Loucy (cell line): ENCODE results near the gene AURKAIP1.

Source experiments
- H2AFZ ChIP-seq: fragments of 200-600 bp; sonication (generic); 2 replicates; pipeline ENCODE4 v1.6.0; 2016; ENCODE audit warnings: antibody characterized with exemption, mild to moderate bottlenecking, low read length, moderate library complexity
- H3F3A ChIP-seq: fragments of 200-600 bp; 2 replicates; pipeline ENCODE4 v1.6.0; 2016; ENCODE audit warnings: antibody characterized with exemption, low read depth, mild to moderate bottlenecking
- H3K27me3 ChIP-seq: fragments of 200-600 bp; sonication (generic); 2 replicates; pipeline ENCODE4 v1.6.1; 2014; ENCODE audit warnings: low read length, mild to moderate bottlenecking; ENCODE audit not compliant: insufficient read depth, poor library complexity, severe bottlenecking
- H3K36me3 ChIP-seq: fragments of 200-600 bp; sonication (generic); 2 replicates; pipeline ENCODE4 v1.6.1; 2016; ENCODE audit warnings: low read length; ENCODE audit not compliant: insufficient read depth
- H3K4me1 ChIP-seq: fragments of 200-600 bp; sonication (generic); 2 replicates; pipeline ENCODE4 v1.5.1; 2014; ENCODE audit warnings: low read length, mild to moderate bottlenecking; ENCODE audit not compliant: insufficient read depth, poor library complexity, severe bottlenecking
- H3K4me2 ChIP-seq: fragments of 200-600 bp; sonication (generic); 2 replicates; pipeline ENCODE4 v1.6.0; 2014; ENCODE audit warnings: antibody characterized with exemption, low read length, low read depth, mild to moderate bottlenecking; ENCODE audit not compliant: poor library complexity, severe bottlenecking
- H3K4me3 ChIP-seq: fragments of 200-600 bp; sonication (generic); 2 replicates; pipeline ENCODE4 v1.5.1; 2014; ENCODE audit warnings: low read length, mild to moderate bottlenecking, mixed read lengths; ENCODE audit not compliant: poor library complexity, severe bottlenecking
- H3K79me2 ChIP-seq: fragments of 200-600 bp; sonication (generic); 2 replicates; pipeline ENCODE4 v1.6.1; 2014; ENCODE audit warnings: low read length; ENCODE audit not compliant: insufficient read depth
- H3K9ac ChIP-seq: fragments of 200-600 bp; sonication (generic); 2 replicates; pipeline ENCODE4 v1.6.0; 2014; ENCODE audit warnings: mild to moderate bottlenecking, low read depth, low read length, moderate library complexity; ENCODE audit not compliant: poor library complexity, severe bottlenecking
- H3K9me2 ChIP-seq: fragments of 200-600 bp; sonication (generic); replicated peaks from 2 replicates; pipeline ENCODE4 v1.6.1; 2016; ENCODE audit warnings: low read depth, low read length, mixed read lengths
- H3K9me3 ChIP-seq: fragments of 200-600 bp; sonication (generic); 2 replicates; pipeline ENCODE4 v1.6.1; 2014; ENCODE audit warnings: mild to moderate bottlenecking, antibody characterized with exemption, low read length, low read depth; ENCODE audit not compliant: insufficient read depth
- H4K20me1 ChIP-seq: fragments of 200-600 bp; sonication (generic); 2 replicates; pipeline ENCODE4 v1.6.0; 2014; ENCODE audit warnings: antibody characterized with exemption, low read length, mild to moderate bottlenecking; ENCODE audit not compliant: insufficient read depth, poor library complexity, severe bottlenecking
- EZH2phosphoT487 ChIP-seq: fragments of 200-600 bp; IDR thresholded peaks from 2 replicates; pipeline ENCODE4 v1.6.1; 2018; ENCODE audit warnings: antibody characterized with exemption, mild to moderate bottlenecking, moderate library complexity, borderline replicate concordance
- TF ChIP-seq, protein P1 (sequence below): fragments of 200-600 bp; sonication (generic); conservative IDR thresholded peaks from 2 replicates; pipeline ENCODE4 v1.5.1; 2014; ENCODE audit warnings: mild to moderate bottlenecking, antibody characterized with exemption, low read length

AURKAIP1 gene

DNA sequence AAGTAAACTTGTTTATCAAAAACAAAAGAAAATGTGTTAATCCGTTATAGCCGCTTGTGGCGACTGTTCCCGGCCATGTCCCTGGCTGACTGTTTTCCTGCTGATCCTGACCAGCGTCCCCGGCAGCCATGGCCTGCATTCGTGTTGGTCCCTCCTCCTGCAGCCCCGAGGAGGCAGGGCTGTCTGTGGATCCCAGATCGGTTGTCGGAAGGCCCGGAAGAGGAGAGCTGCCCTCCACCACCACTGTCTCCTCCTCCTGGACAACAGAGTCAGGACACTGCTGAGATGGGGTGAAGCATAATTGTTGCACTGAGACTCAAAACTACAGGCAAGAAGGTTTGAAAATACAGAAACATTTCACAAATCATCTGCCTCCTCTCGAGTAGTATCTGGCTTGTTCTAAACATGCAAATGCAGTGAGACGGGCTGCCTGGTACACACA is 13.0 kb downstream of the AURKAIP1 start:
- H3F3A ChIP-seq = no peaks in the 10 kb centered on the region
- no peak overlapping the region for H3K4me2 ChIP-seq
- H3K4me1 ChIP-seq = no peaks in the 10 kb centered on the region
- no peaks in the 10 kb centered on the region for H3K79me2 ChIP-seq
- no peaks in the 10 kb centered on the region for H3K9me2 ChIP-seq
- no peaks in the 10 kb centered on the region for H3K27me3 ChIP-seq
- H3K4me3 ChIP-seq = no peak overlapping the region
- H4K20me1 ChIP-seq = no peaks in the 10 kb centered on the region
- no peak for TF ChIP-seq EZH2phosphoT487
- TF ChIP-seq, protein P1, sequence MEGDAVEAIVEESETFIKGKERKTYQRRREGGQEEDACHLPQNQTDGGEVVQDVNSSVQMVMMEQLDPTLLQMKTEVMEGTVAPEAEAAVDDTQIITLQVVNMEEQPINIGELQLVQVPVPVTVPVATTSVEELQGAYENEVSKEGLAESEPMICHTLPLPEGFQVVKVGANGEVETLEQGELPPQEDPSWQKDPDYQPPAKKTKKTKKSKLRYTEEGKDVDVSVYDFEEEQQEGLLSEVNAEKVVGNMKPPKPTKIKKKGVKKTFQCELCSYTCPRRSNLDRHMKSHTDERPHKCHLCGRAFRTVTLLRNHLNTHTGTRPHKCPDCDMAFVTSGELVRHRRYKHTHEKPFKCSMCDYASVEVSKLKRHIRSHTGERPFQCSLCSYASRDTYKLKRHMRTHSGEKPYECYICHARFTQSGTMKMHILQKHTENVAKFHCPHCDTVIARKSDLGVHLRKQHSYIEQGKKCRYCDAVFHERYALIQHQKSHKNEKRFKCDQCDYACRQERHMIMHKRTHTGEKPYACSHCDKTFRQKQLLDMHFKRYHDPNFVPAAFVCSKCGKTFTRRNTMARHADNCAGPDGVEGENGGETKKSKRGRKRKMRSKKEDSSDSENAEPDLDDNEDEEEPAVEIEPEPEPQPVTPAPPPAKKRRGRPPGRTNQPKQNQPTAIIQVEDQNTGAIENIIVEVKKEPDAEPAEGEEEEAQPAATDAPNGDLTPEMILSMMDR = no peak
- H3K36me3 ChIP-seq = no peaks in the 10 kb centered on the region
- H3K9me3 ChIP-seq = no peaks in the 10 kb centered on the region; the same call in 1 of the 2 replicates
- H3K9ac ChIP-seq = no peak overlapping the region
- H2AFZ ChIP-seq = no peak overlapping the region

DNA sequence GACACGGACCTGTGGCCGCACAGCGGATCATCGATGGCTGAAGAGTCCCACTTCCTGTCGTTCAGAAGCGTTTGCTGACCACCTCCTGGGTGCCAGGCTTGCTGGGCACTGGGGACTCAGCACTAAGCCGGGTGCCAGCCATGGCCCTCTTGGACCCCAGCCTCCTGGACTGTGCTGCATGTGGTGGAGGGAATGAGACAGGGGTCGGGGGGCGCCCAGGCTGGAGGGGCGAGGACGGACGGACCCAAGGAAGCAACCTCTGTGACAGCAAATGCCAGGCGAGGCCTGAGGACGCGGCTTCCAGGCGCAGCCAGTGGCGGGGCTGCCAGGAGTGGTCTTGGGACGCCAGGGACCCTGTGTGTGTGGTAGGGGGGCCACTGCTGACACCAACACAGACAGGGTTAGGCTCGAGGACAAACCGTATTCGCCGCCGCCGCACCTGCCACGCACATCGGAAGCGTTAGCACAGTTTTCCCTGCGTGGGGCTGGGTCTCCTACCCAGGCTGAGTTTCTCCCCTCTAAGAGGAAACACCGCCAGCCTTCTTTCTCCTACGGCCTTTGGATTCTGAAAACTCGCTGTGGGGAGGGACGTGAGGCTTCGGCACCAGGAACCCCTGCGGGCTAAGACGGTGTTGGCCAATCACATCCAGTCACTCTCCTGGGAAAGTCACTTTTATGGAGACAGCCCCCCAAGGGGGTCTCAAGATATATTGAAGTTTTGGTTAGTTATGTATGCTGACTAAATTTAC is 13.6 kb downstream of the AURKAIP1 start:
- Histone ChIP-seq H2AFZ (no peak overlapping the region), H3K79me2 (no peaks in the 10 kb centered on the region), H4K20me1 (no peaks in the 10 kb centered on the region), H3F3A (no peaks in the 10 kb centered on the region), H3K4me1 (no peaks in the 10 kb centered on the region), H3K9ac (no peak overlapping the region), H3K9me2 (no peaks in the 10 kb centered on the region), H3K9me3 (no peaks in the 10 kb centered on the region), H3K4me2 (no peak overlapping the region), H3K36me3 (no peaks in the 10 kb centered on the region), H3K4me3 (no peak overlapping the region), H3K27me3 (no peaks in the 10 kb centered on the region)
- TF ChIP-seq, protein P1 = no peak
- no peak for TF ChIP-seq EZH2phosphoT487

DNA sequence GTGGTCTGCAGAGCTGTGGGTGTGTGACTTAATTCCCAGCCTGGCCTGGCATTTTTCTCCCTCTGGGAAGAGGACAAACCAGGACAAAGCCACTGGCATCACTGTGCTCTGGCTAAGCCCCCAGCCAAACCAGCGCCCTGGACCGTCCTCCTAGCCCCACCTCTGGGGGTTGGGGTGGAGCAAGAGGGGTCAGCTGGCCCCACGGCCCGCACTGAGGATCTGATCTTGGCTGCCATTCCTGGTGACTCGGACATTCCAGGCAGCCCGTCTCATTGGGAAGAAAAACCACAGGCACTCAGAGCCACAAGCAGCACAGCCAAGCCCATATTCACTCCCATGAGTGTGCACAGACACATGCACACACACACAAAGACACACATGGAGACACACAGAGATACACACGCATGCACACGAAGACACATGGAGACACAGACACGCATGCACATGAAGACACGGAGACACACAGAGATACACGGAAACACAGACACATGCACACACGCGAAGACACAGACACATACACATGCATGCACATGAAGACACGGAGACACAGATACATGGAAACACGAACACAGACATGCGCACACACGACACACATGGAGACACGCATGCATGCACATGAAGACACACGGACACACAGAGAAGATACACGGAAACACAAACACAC is 14.4 kb downstream of the AURKAIP1 start:
- no peaks in the 10 kb centered on the region for H3K9me2 ChIP-seq
- no peaks in the 10 kb centered on the region for H3F3A ChIP-seq
- H4K20me1 ChIP-seq = no peaks in the 10 kb centered on the region
- no peaks in the 10 kb centered on the region for H3K9me3 ChIP-seq
- H3K27me3 ChIP-seq = no peaks in the 10 kb centered on the region
- no peaks in the 10 kb centered on the region for H3K79me2 ChIP-seq
- H3K4me1 ChIP-seq = no peaks in the 10 kb centered on the region
- no peak overlapping the region for H3K4me3 ChIP-seq
- TF ChIP-seq, protein P1 = no peak
- no peak for TF ChIP-seq EZH2phosphoT487
- H3K9ac ChIP-seq = no peak overlapping the region
- no peaks in the 10 kb centered on the region for H3K36me3 ChIP-seq
- H2AFZ ChIP-seq = no peak overlapping the region
- no peak overlapping the region for H3K4me2 ChIP-seq
